ENCODE data around the gene PCIF1. TPM values are rescaled to one million over a fixed set of nuclear protein-coding genes. Genes with fewer than 3 reads are reported as not detected.

The PCIF1 gene
- total RNA-seq, 1 experiment from 2014 or later, result 26.8 TPM

GRCh38 chr20:45963059-45964005, 28.8 kb downstream of the PCIF1 start:
- Histone ChIP-seq H2AK5ac (ENCODE audit: insufficient read length, low read length) (no peak overlapping the region), H3K79me2 (ENCODE audit: insufficient read depth, low read length) (no peaks in the 10 kb centered on the region)

More at GRCh38 chr20:45963059-45964005, 28.8 kb downstream of the PCIF1 start:
- peak; percentile 41 for DNase-seq
- no peaks in the 10 kb centered on the region for H4K20me1 ChIP-seq (ENCODE audit: control insufficient read depth, insufficient read depth, insufficient read length)
- no peak overlapping the region for H4K91ac ChIP-seq (ENCODE audit: insufficient read length, low read depth, low read length)
- H2BK120ac ChIP-seq (ENCODE audit: low read depth, low read length, poor library complexity, severe bottlenecking), result no peak overlapping the region
- Mint-ChIP-seq H3K36me3 (ENCODE audit: insufficient read depth in 1 of 3, low read depth in 3 of 3) (peaks cover 27 to 82% (median 62%) of the 10 kb centered on the region in 3 experiments), H3K9me3 (no peaks in the 10 kb centered on the region), H3K4me1 (no peaks in the 10 kb centered on the region), H3K27me3 (ENCODE audit: low read depth) (no peaks in the 10 kb centered on the region), H3K4me3 (no peak overlapping the region; a peak in 1 of 5 replicates), H3K27ac (peak overlapping the region in 1 of 3 experiments; percentile 68; a peak in 1 of 7 replicates)
- H3K14ac ChIP-seq (ENCODE audit: insufficient read depth, low read length), result no peak overlapping the region
- H3K79me1 ChIP-seq (ENCODE audit: insufficient read depth, low read depth, low read length, poor library complexity, severe bottlenecking), result no peaks in the 10 kb centered on the region
- H3K23me2 ChIP-seq (ENCODE audit: insufficient read length, low read depth, low read length, poor library complexity, severe bottlenecking), result no peaks in the 10 kb centered on the region
- no peak overlapping the region for H2BK20ac ChIP-seq (ENCODE audit: low read depth, low read length, poor library complexity, severe bottlenecking)
- no peak overlapping the region for H3K27ac ChIP-seq (ENCODE audit: insufficient read length, low read depth, low read length)
- H4K5ac ChIP-seq (ENCODE audit: insufficient read length, low read depth, low read length), result no peak overlapping the region
- no CpG with 5 or more reads among the region's 34 CpGs for WGBS (ENCODE audit: extremely low coverage, insufficient read length, low lambda C conversion rate)
- no peak overlapping the region for H3K23ac ChIP-seq (ENCODE audit: insufficient read length, low read depth, low read length)
- no peak overlapping the region for H2BK12ac ChIP-seq (ENCODE audit: insufficient read length, low read depth, low read length)
- no peak overlapping the region for H3K9ac ChIP-seq (ENCODE audit: extremely low read depth, insufficient read length, low read length)
- no peaks in the 10 kb centered on the region for H3K27me3 ChIP-seq (ENCODE audit: insufficient read depth, low read length)
- H2BK15ac ChIP-seq (ENCODE audit: low read depth, low read length), result no peak overlapping the region
- no peak overlapping the region for H3K18ac ChIP-seq (ENCODE audit: insufficient read length, low read depth, low read length)
- no peaks in the 10 kb centered on the region for H3K9me3 ChIP-seq (ENCODE audit: control insufficient read depth, low read depth, low read length)
- no peak overlapping the region for H2BK5ac ChIP-seq (ENCODE audit: insufficient read length, low read length)
- H3K4me2 ChIP-seq (ENCODE audit: insufficient read depth, insufficient read length, low read length), result no peak overlapping the region
- H3K4me1 ChIP-seq (ENCODE audit: insufficient read depth, low read length), result no peaks in the 10 kb centered on the region
- H3K56ac ChIP-seq (ENCODE audit: insufficient read length, low read depth, low read length), result no peak overlapping the region
- H4K8ac ChIP-seq (replicated peaks; ENCODE audit: insufficient read length, low read depth, low read length), result no peak overlapping the region
- peak; percentile 62; the same call in 2 of the 3 replicates for TF ChIP-seq CTCF (conservative IDR thresholded peaks at IDR 0.05)
- no peak overlapping the region for H2AFZ ChIP-seq (ENCODE audit: low read length)
- no peak overlapping the region for H3T11ph ChIP-seq (ENCODE audit: low read length)
- no peak overlapping the region for H3K4ac ChIP-seq (ENCODE audit: low read depth, low read length)
